Measurements from ENCODE around the gene NRXN2. TPM values are rescaled to one million over a fixed set of nuclear protein-coding genes. Genes with fewer than 3 reads are reported as not detected.

The NRXN2 gene
- total and polyA plus RNA-seq, 2 donors (not counting 3 experiments of a cell fraction or from before 2014, with no cell fraction given) = not detected

GRCh38 chr11:64639885-64640284 lies 83.1 kb downstream of the NRXN2 start:
- FAIRE-seq = no peak
- CTCF ChIA-PET = interaction anchor here (1.1 to 1.7 kb wide), 3 partner anchors 11 to 190 kb away, joined by 3 to 5 read pairs (median 3); no protein-coding TSS in a partner anchor

DNA sequence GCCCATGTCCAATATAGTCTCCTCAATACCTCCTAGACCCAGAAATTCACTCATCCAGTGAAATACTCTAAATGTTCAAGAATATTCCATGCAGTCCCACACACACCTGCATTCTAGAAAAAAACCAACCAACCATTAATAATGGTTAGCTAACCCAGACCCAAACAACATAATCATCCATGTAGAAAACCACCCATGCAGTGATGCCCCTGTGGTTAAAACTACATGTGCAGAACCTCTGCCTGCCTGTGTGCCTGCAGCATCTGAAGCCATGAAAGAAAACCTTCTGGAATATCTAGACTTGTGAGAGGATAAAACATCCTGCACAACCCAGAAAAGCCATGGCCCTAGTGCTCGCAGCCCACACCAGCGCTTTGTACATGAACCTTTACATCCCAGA lies 84.2 kb downstream of the NRXN2 start:
- intact Hi-C loops (cut with micrococcal nuclease) = loop anchor here (5.0 kb wide), 1 partner anchor 72 kb away; no protein-coding TSS in a partner anchor
- TF ChIP-seq, protein P1, sequence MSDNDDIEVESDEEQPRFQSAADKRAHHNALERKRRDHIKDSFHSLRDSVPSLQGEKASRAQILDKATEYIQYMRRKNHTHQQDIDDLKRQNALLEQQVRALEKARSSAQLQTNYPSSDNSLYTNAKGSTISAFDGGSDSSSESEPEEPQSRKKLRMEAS (IDR thresholded peaks at IDR 0.05; ENCODE audit: insufficient read depth, insufficient read length) = no peak
- TF ChIP-seq POLR2AphosphoS5 (IDR thresholded peaks at IDR 0.05; ENCODE audit: insufficient read depth, low read depth, low read length) (no peak), JUN (IDR thresholded peaks at IDR 0.05; ENCODE audit: borderline replicate concordance, insufficient read depth, insufficient read length, low read depth) (no peak), FOS (IDR thresholded peaks at IDR 0.05; ENCODE audit: borderline replicate concordance, insufficient read depth, low read length) (no peak), CTCF (IDR thresholded peaks at IDR 0.05; ENCODE audit: extremely low read depth in 1 of 2, insufficient read depth in 1 of 2, low read depth in 1 of 2, low read length in 2 of 2) (no peak), GATA2 (IDR thresholded peaks at IDR 0.05; ENCODE audit: insufficient read depth, insufficient read length, low read depth, low read length) (no peak), MYC (IDR thresholded peaks at IDR 0.05; ENCODE audit: low read depth, low read length) (no peak), EZH2 (IDR thresholded peaks at IDR 0.05; ENCODE audit: borderline replicate concordance, low read depth, low read length, severe bottlenecking) (no peak), POLR2A (IDR thresholded peaks at IDR 0.05; ENCODE audit: low read depth, low read length) (no peak)
- no peaks in the 10 kb centered on the region for H3K79me2 ChIP-seq (ENCODE audit: control insufficient read depth, insufficient read depth, low read length)
- dilution Hi-C loops (cut with MboI; ENCODE audit: extremely low pct_ligation_motif_present, low sequenced_read_pairs) = loop anchor here (25.0 kb wide), 1 partner anchor 127 kb away; no protein-coding TSS in a partner anchor
- DNase-seq (ENCODE audit: low read depth, low spot score) (no peak), FAIRE-seq (no peak)
- no peak overlapping the region for H3K9ac ChIP-seq (replicated peaks; ENCODE audit: extremely low read depth, insufficient read depth, low read length)
- H3K4me1 ChIP-seq (ENCODE audit: control insufficient read depth, extremely low read depth, insufficient read depth, low read length) = no peaks in the 10 kb centered on the region
- H3K27me3 ChIP-seq (ENCODE audit: control insufficient read depth in 2 of 2, insufficient read depth in 2 of 2, low read length in 2 of 2) = peaks cover 40 to 49% of the 10 kb centered on the region in 2 experiments
- no peak overlapping the region for H2AFZ ChIP-seq (ENCODE audit: low read depth, low read length)
- no peaks in the 10 kb centered on the region for H3K9me1 ChIP-seq (replicated peaks; ENCODE audit: control insufficient read depth, extremely low read depth, insufficient read depth, low read length)
- no peak overlapping the region for H3K4me3 ChIP-seq (replicated peaks in 1 of 3; ENCODE audit: insufficient read depth in 1 of 3, low read depth in 1 of 3, low read length in 3 of 3)
- H3K27ac ChIP-seq (ENCODE audit: insufficient read depth, low read depth, low read length) = no peak overlapping the region
- ChIA-PET POLR2A (no interaction called here), CTCF (interaction anchor here (1.1 to 1.7 kb wide), 2 partner anchors 12 to 14 kb away, joined by 3 to 5 read pairs; no protein-coding TSS in a partner anchor)
- no peaks in the 10 kb centered on the region for H3K36me3 ChIP-seq (ENCODE audit: control insufficient read depth in 2 of 2, extremely low read depth in 1 of 2, insufficient read depth in 2 of 2, low read length in 2 of 2)
- no TSS peak for BruUV-seq (replicated peaks)
- H3K4me2 ChIP-seq (ENCODE audit: insufficient read depth, low read length) = no peak overlapping the region
- no peaks in the 10 kb centered on the region for H4K20me1 ChIP-seq (replicated peaks; ENCODE audit: control insufficient read depth, extremely low read depth, insufficient read depth, low read length)
- no peaks in the 10 kb centered on the region for H3K9me3 ChIP-seq (replicated peaks; ENCODE audit: control insufficient read depth, insufficient read depth, low read length)

More at GRCh38 chr11:64639885-64640284, 83.1 kb downstream of the NRXN2 start:
- DNase-seq (ENCODE audit: low read depth, low spot score) = no peak
- no TSS peak for BruUV-seq (replicated peaks)
- no peak overlapping the region for H3K4me2 ChIP-seq (ENCODE audit: insufficient read depth, low read length)
- H3K4me3 ChIP-seq (replicated peaks in 1 of 3; ENCODE audit: insufficient read depth in 1 of 3, low read depth in 1 of 3, low read length in 3 of 3) = no peak overlapping the region
- H4K20me1 ChIP-seq (replicated peaks; ENCODE audit: control insufficient read depth, extremely low read depth, insufficient read depth, low read length) = no peaks in the 10 kb centered on the region
- H3K9me1 ChIP-seq (replicated peaks; ENCODE audit: control insufficient read depth, extremely low read depth, insufficient read depth, low read length) = no peaks in the 10 kb centered on the region
- H3K27ac ChIP-seq (ENCODE audit: insufficient read depth, low read depth, low read length) = no peak overlapping the region
- TF ChIP-seq GATA2 (IDR thresholded peaks at IDR 0.05; ENCODE audit: insufficient read depth, insufficient read length, low read depth, low read length) (no peak), POLR2AphosphoS5 (IDR thresholded peaks at IDR 0.05; ENCODE audit: insufficient read depth, low read depth, low read length) (no peak)
- H3K9ac ChIP-seq (replicated peaks; ENCODE audit: extremely low read depth, insufficient read depth, low read length) = no peak overlapping the region
- no peaks in the 10 kb centered on the region for H3K79me2 ChIP-seq (ENCODE audit: control insufficient read depth, insufficient read depth, low read length)
- no peaks in the 10 kb centered on the region for H3K4me1 ChIP-seq (ENCODE audit: control insufficient read depth, extremely low read depth, insufficient read depth, low read length)
- intact Hi-C loops (cut with micrococcal nuclease) (loop anchor here (5.0 kb wide), 1 partner anchor 73 kb away; no protein-coding TSS in a partner anchor), dilution Hi-C loops (cut with MboI; ENCODE audit: extremely low pct_ligation_motif_present, low sequenced_read_pairs) (loop anchor here (25.0 kb wide), 1 partner anchor 128 kb away; no protein-coding TSS in a partner anchor)
- H3K27me3 ChIP-seq (ENCODE audit: control insufficient read depth in 2 of 2, insufficient read depth in 2 of 2, low read length in 2 of 2) = peaks cover 51 to 59% of the 10 kb centered on the region in 2 experiments
- H2AFZ ChIP-seq (ENCODE audit: low read depth, low read length) = no peak overlapping the region
- POLR2A ChIA-PET = no interaction called here
- H3K9me3 ChIP-seq (replicated peaks; ENCODE audit: control insufficient read depth, insufficient read depth, low read length) = no peaks in the 10 kb centered on the region
- no peaks in the 10 kb centered on the region for H3K36me3 ChIP-seq (ENCODE audit: control insufficient read depth in 2 of 2, extremely low read depth in 1 of 2, insufficient read depth in 2 of 2, low read length in 2 of 2)

Measured in endothelial cell of umbilical vein (primary cell).